ENCODE data around the gene CPT1B. TPM values are rescaled to one million over a fixed set of nuclear protein-coding genes. Genes with fewer than 3 reads are reported as not detected.

The CPT1B gene
- total and polyA plus RNA-seq, 2 of the 8 experiments (the other 6 are each of a cell fraction or from before 2014, with no cell fraction given): 34.2 to 36.2 TPM

DNA sequence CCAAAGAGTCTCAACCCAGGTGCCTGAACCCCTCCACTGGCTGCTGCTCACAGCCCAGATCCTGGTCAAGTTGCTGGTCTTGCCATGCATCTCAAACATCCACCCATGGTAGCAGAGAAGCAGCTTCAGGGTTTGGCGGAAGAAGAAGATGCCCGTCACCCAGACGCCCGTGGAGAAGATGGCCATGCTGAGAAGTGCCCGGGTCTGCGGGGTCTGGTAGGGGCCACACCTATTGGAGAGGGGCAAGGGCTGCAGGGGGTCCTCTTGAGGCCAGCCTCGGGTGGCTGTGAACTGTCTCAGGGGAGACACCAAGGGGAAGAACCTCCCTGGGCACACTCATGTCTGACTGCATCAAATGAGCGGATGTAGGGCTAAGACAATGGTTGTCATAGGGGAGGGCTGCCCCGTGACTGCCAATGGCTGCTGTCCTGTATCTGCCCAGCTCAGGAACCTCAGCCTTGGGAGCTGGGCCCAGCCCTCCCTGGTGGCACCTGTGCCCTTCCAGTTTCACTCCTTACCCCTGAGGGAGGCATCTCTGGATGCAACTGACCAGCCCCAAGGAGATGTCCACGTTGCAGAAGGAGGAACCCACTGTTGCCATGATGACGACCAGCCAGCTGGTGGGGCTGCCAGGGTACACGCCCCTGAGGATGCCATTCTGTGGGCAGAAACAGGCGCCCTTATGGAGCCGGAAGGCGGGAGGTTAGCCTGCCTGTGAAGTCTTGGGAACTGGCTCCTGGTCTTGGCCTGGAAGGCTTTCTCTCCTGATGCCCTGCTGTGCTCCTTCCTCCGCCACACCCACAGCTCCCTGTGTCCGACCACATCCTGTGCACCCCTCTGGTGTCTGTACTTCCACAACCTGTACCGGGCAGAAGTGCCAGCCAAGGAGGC, 1.2 kb downstream of the CPT1B start:
- Histone ChIP-seq H4K20me1 (replicated peaks in 1 of 2; ENCODE audit: control insufficient read depth in 1 of 2, insufficient read depth in 2 of 2, low read length in 2 of 2) (peaks cover 5 to 10% of the 10 kb centered on the region in 2 experiments), H3K27me3 (replicated peaks in 1 of 4; ENCODE audit: control insufficient read depth in 3 of 4, extremely low read depth in 1 of 4, insufficient read depth in 3 of 4, low read length in 3 of 4) (no peaks in the 10 kb centered on the region), H4K5ac (ENCODE audit: insufficient read length, low read depth, low read length) (no peak overlapping the region), H3K27ac (ENCODE audit: low read depth, low read length) (no peak overlapping the region), H3K36me3 (ENCODE audit: control insufficient read depth in 2 of 4, insufficient read depth in 4 of 4, low read length in 3 of 4) (peaks cover 6 to 13% (median 10%) of the 10 kb centered on the region in 4 experiments; a peak in 7 of 8 replicates), H3K14ac (ENCODE audit: insufficient read length) (no peak overlapping the region), H3K9ac (replicated peaks in 1 of 4; ENCODE audit: extremely low read depth in 1 of 4, low read depth in 3 of 4, low read length in 3 of 4) (no peak overlapping the region), H3K9me3 (ENCODE audit: insufficient read depth in 2 of 2, low read depth in 1 of 2, low read length in 1 of 2) (no peaks in the 10 kb centered on the region), H3K4me1 (replicated peaks in 1 of 4; ENCODE audit: control insufficient read depth in 3 of 4, insufficient read depth in 4 of 4, low read length in 3 of 4) (peaks cover 0 to 4% (median 3%) of the 10 kb centered on the region in 4 experiments; a peak in 3 of 7 replicates), H3K79me2 (ENCODE audit: control insufficient read depth in 1 of 2, insufficient read depth in 2 of 2, low read length in 2 of 2) (peaks cover 0 to 7% of the 10 kb centered on the region in 2 experiments; a peak in 1 of 4 replicates), H3K23me2 (ENCODE audit: low read depth, low read length) (peaks cover 4% of the 10 kb centered on the region; the same call in 1 of the 2 replicates), H2BK5ac (ENCODE audit: low read depth, low read length) (no peak overlapping the region), H3K4me3 (ENCODE audit: extremely low read depth in 1 of 4, insufficient read depth in 2 of 4, low read depth in 3 of 4, low read length in 4 of 4) (no peak overlapping the region), H3K23ac (ENCODE audit: insufficient read length) (no peak overlapping the region), H3K18ac (ENCODE audit: extremely low read depth, low read length) (no peak overlapping the region), H2BK20ac (ENCODE audit: low read length) (no peak overlapping the region), H2BK15ac (ENCODE audit: low read length) (no peak overlapping the region), H2AFZ (ENCODE audit: low read length) (no peak overlapping the region), H3K56ac (replicated peaks; ENCODE audit: insufficient read length, low read depth, low read length) (no peak overlapping the region), H2BK120ac (replicated peaks; ENCODE audit: low read depth, low read length) (no peak overlapping the region), H2BK12ac (ENCODE audit: low read depth, low read length) (no peak overlapping the region), H2AK5ac (ENCODE audit: low read depth, low read length) (no peak overlapping the region), H3K4me2 (ENCODE audit: insufficient read depth in 1 of 2, low read depth in 2 of 2, low read length in 2 of 2) (no peak overlapping the region), H3K4ac (replicated peaks; ENCODE audit: insufficient read length, low read depth, low read length) (no peak overlapping the region), H4K8ac (ENCODE audit: extremely low read depth, insufficient read depth, low read length) (no peak overlapping the region), H3K79me1 (ENCODE audit: low read depth, low read length) (peaks cover 7% of the 10 kb centered on the region; the same call in 1 of the 2 replicates), H4K91ac (replicated peaks; ENCODE audit: insufficient read length, low read length) (no peak overlapping the region)
- POLR2A ChIA-PET (ENCODE audit: partially characterized antibody): interaction anchor here (1.4 to 5.4 kb wide), 3 partner anchors 12 to 35 kb away, joined by 3 to 37 read pairs (median 8); partner anchors contain the start of gene SYCE3
- no peak for FAIRE-seq
- CTCF ChIA-PET (ENCODE audit: partially characterized antibody): interaction anchor here (0.6 to 8.1 kb wide), 18 partner anchors 10 to 123 kb away, joined by 3 to 84 read pairs (median 8); partner anchors contain the start of genes SCO2 and SYCE3
- DNase-seq (ENCODE audit: low read depth in 1 of 2, low spot score in 2 of 2): no peak
- WGBS, 2 experiments (ENCODE audit: extremely low coverage in 1 of 2, insufficient coverage in 1 of 2, insufficient read length in 1 of 2, insufficient replicate concordance in 2 of 2, low coverage in 1 of 2, low lambda C conversion rate in 2 of 2, missing lambda C conversion rate in 1 of 2): 94% methylated on average over 18 of the region's 18 CpGs; no CpG with 5 or more reads in 1 of the 2 experiments
- TF ChIP-seq JUND (IDR thresholded peaks at IDR 0.05; ENCODE audit: low read length): no peak
- TF ChIP-seq RAD21 (IDR thresholded peaks at IDR 0.05 in 1 of 2, conservative IDR thresholded peaks at IDR 0.05 in 1 of 2; ENCODE audit: low read depth in 2 of 2, low read length in 2 of 2): no peak
- TF ChIP-seq ATF2 (IDR thresholded peaks at IDR 0.05; ENCODE audit: low read length): no peak
- TF ChIP-seq CREB1 (IDR thresholded peaks at IDR 0.05): no peak
- no peak for TF ChIP-seq PHF8 (conservative IDR thresholded peaks at IDR 0.05; ENCODE audit: low read depth, low read length)
- TF ChIP-seq SAP30 (IDR thresholded peaks at IDR 0.05; ENCODE audit: insufficient read depth, insufficient replicate concordance, low read length): no peak
- TF ChIP-seq TCF12 (IDR thresholded peaks at IDR 0.05; ENCODE audit: low read depth, low read length): no peak
- TF ChIP-seq KDM1A (IDR thresholded peaks at IDR 0.05; ENCODE audit: borderline replicate concordance, low read length): no peak
- no peak for TF ChIP-seq ASH2L (IDR thresholded peaks at IDR 0.05; ENCODE audit: low read length)
